WTC11 (cell line): ENCODE results near the gene UCP3. TPM values are rescaled to one million over a fixed set of nuclear protein-coding genes. Genes with fewer than 3 reads are reported as not detected.

Source experiments
- ATAC-seq: fragments of 200-7000 bp; cut with Tn5 transposase; 2 replicates; pipeline ENCODE4 v1.10.0; 2021; ENCODE audit warnings: mild to moderate bottlenecking, moderate library complexity
- CTCF ChIA-PET: fragments of 300-600 bp; sonication (Branson Sonifier 250); formaldehyde crosslinking; loops from one replicate; lab custom pipeline; 2021; ENCODE audit warnings: antibody characterized with exemption; lab: Charles Lee
- POLR2A ChIA-PET: fragments of 350-600 bp; sonication (Branson Sonifier 250); formaldehyde crosslinking; loops from one replicate; lab custom pipeline; 2021; ENCODE audit warnings: antibody characterized with exemption; lab: Charles Lee
- DNase-seq: peaks from one replicate; pipeline ENCODE4 v3.0.0; 2021; ENCODE audit warnings: low spot score
- H3K27ac Mint-ChIP-seq: 2 replicates; pipeline ENCODE4 v1.8.0; 2021; ENCODE audit warnings: mixed read lengths
- H3K27me3 Mint-ChIP-seq: 2 replicates; pipeline ENCODE4 v1.8.0; 2021; ENCODE audit warnings: low read depth, mild to moderate bottlenecking, moderate library complexity, mixed read lengths
- H3K36me3 Mint-ChIP-seq: 2 replicates; pipeline ENCODE4 v1.8.0; 2021; ENCODE audit warnings: mixed read lengths
- H3K4me1 Mint-ChIP-seq: 2 replicates; pipeline ENCODE4 v1.8.0; 2022; ENCODE audit warnings: mixed read lengths
- H3K4me3 Mint-ChIP-seq: 2 replicates; pipeline ENCODE4 v1.8.0; 2021; ENCODE audit warnings: mild to moderate bottlenecking, moderate library complexity, mixed read lengths
- H3K9me3 Mint-ChIP-seq: 2 replicates; pipeline ENCODE4 v1.8.0; 2021; ENCODE audit warnings: mixed read lengths
- CBFB ChIP-seq: sonication (generic); formaldehyde crosslinking; IDR thresholded peaks from 2 replicates; pipeline ENCODE4 v1.8.1; 2022; ENCODE audit warnings: mild to moderate bottlenecking, low read depth, missing genetic modification reagents
- ETV6 ChIP-seq: sonication (generic); formaldehyde crosslinking; IDR thresholded peaks from 2 replicates; pipeline ENCODE4 v1.8.1; 2022; ENCODE audit warnings: mild to moderate bottlenecking, missing genetic modification reagents
- FOXP1 ChIP-seq: sonication (generic); formaldehyde crosslinking; IDR thresholded peaks from 2 replicates; pipeline ENCODE4 v1.8.0; 2022; ENCODE audit warnings: missing genetic modification reagents, mild to moderate bottlenecking, moderate library complexity, borderline replicate concordance
- GABPB1 ChIP-seq: sonication (generic); formaldehyde crosslinking; IDR thresholded peaks from 2 replicates; pipeline ENCODE4 v1.8.1; 2023; ENCODE audit warnings: mild to moderate bottlenecking, missing genetic modification reagents
- JUN ChIP-seq: sonication (generic); formaldehyde crosslinking; IDR thresholded peaks from 2 replicates; pipeline ENCODE4 v1.8.0; 2023; ENCODE audit warnings: mild to moderate bottlenecking, missing genetic modification reagents
- MXD4 ChIP-seq: fragments of 250-450 bp; sonication (Bioruptor Pico); IDR thresholded peaks from 2 replicates; pipeline ENCODE4 v1.8.0; 2021; ENCODE audit warnings: mild to moderate bottlenecking, moderate library complexity, borderline replicate concordance
- NFE2L1 ChIP-seq: sonication (generic); formaldehyde crosslinking; IDR thresholded peaks from 2 replicates; pipeline ENCODE4 v1.8.1; 2023; ENCODE audit warnings: missing genetic modification reagents
- NFYB ChIP-seq: sonication (generic); formaldehyde crosslinking; conservative IDR thresholded peaks from 2 replicates; pipeline ENCODE4 v1.8.0; 2022; ENCODE audit warnings: low read depth, missing genetic modification reagents
- NR3C1 ChIP-seq: sonication (generic); formaldehyde crosslinking; conservative IDR thresholded peaks from 2 replicates; pipeline ENCODE4 v1.8.1; 2023; ENCODE audit warnings: low read depth, mild to moderate bottlenecking, missing genetic modification reagents
- RELA ChIP-seq: sonication (generic); formaldehyde crosslinking; IDR thresholded peaks from 2 replicates; pipeline ENCODE4 v1.8.1; 2022; ENCODE audit warnings: missing genetic modification reagents, mild to moderate bottlenecking, borderline replicate concordance
- SMAD3 ChIP-seq: sonication (generic); formaldehyde crosslinking; IDR thresholded peaks from 2 replicates; pipeline ENCODE4 v1.8.0; 2022; ENCODE audit warnings: missing genetic modification reagents, mild to moderate bottlenecking, borderline replicate concordance
- TCF7 ChIP-seq: sonication (generic); formaldehyde crosslinking; IDR thresholded peaks from 2 replicates; pipeline ENCODE4 v1.8.0; 2022; ENCODE audit warnings: mild to moderate bottlenecking, low read depth, missing genetic modification reagents, moderate library complexity
- ZNF138 ChIP-seq: sonication (generic); formaldehyde crosslinking; conservative IDR thresholded peaks from 2 replicates; pipeline ENCODE4 v1.8.1; 2022; ENCODE audit warnings: mild to moderate bottlenecking, moderate library complexity, missing genetic modification reagents
- total RNA-seq: library from RNA; stranded (reverse); gene quantifications from 3 replicates; pipeline ENCODE4 v1.2.3, GENCODE V29; 2021
- TF ChIP-seq, protein P1 (sequence below): sonication (generic); formaldehyde crosslinking; IDR thresholded peaks from 2 replicates; pipeline ENCODE4 v1.8.1; 2023; ENCODE audit warnings: mild to moderate bottlenecking, missing genetic modification reagents
- TF ChIP-seq, protein P2 (sequence below): sonication (generic); formaldehyde crosslinking; IDR thresholded peaks from 2 replicates; pipeline ENCODE4 v1.8.1; 2022; ENCODE audit warnings: low read depth, mild to moderate bottlenecking, moderate library complexity, missing genetic modification reagents, borderline replicate concordance
- TF ChIP-seq, protein P3 (sequence below): sonication (generic); formaldehyde crosslinking; IDR thresholded peaks from 2 replicates; pipeline ENCODE4 v1.8.1; 2022; ENCODE audit warnings: mild to moderate bottlenecking, missing genetic modification reagents, moderate library complexity, borderline replicate concordance
- TF ChIP-seq, protein P4 (sequence below): sonication (generic); formaldehyde crosslinking; IDR thresholded peaks from 2 replicates; pipeline ENCODE4 v1.8.0; 2023; ENCODE audit warnings: missing genetic modification reagents, mild to moderate bottlenecking, borderline replicate concordance
- TF ChIP-seq, protein P5 (sequence below): fragments of 250-450 bp; sonication (Bioruptor Pico); IDR thresholded peaks from 2 replicates; pipeline ENCODE4 v1.9.0; 2021; ENCODE audit warnings: mild to moderate bottlenecking
- TF ChIP-seq, protein P6 (sequence below): sonication (generic); formaldehyde crosslinking; IDR thresholded peaks from 2 replicates; pipeline ENCODE4 v1.8.0; 2022; ENCODE audit warnings: mild to moderate bottlenecking, missing genetic modification reagents

UCP3 gene
- total RNA-seq, 1 experiment from 2014 or later = 0.55 TPM

DNA sequence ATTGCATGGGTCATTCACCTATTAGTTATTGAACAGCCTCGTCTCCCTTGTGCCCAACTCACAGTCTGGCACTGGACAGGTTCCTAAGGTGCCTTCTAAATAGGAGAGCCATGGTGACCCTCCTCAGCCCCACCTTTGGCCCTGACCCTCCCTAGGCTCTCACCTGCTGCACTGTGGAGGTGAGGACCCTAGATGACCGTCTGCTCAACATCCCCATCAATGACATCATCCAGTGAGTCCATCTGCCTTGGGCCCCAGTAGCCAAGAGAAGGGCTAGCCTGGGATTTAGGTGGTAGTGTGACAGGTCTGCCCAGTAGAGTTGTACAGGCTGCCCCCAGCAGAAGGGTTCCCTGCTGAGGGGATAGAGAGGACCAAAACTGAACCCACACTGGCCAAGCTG is 39.8 kb downstream of the UCP3 start:
- DNase-seq (no peak), ATAC-seq (no peak)
- Mint-ChIP-seq H3K4me3 (no peak overlapping the region), H3K27ac (no peak overlapping the region), H3K9me3 (no peaks in the 10 kb centered on the region), H3K36me3 (peaks cover 4% of the 10 kb centered on the region; the same call in 1 of the 2 replicates), H3K4me1 (peaks cover 11% of the 10 kb centered on the region), H3K27me3 (peaks cover 17% of the 10 kb centered on the region)
- POLR2A ChIA-PET = interaction anchor here (2.1 kb wide), 1 partner anchor 13 kb away, joined by 6 read pairs; the partner anchor contains the start of gene UCP2
- no peak for TF ChIP-seq CBFB (CRISPR knock-in tag)
- no peak for TF ChIP-seq MXD4 (CRISPR knock-in tag)
- no peak for TF ChIP-seq ETV6 (CRISPR knock-in tag)
- TF ChIP-seq, protein P1, sequence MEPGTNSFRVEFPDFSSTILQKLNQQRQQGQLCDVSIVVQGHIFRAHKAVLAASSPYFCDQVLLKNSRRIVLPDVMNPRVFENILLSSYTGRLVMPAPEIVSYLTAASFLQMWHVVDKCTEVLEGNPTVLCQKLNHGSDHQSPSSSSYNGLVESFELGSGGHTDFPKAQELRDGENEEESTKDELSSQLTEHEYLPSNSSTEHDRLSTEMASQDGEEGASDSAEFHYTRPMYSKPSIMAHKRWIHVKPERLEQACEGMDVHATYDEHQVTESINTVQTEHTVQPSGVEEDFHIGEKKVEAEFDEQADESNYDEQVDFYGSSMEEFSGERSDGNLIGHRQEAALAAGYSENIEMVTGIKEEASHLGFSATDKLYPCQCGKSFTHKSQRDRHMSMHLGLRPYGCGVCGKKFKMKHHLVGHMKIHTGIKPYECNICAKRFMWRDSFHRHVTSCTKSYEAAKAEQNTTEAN (CRISPR knock-in tag) = no peak
- no peak for TF ChIP-seq TCF7 (CRISPR knock-in tag)
- no peak for TF ChIP-seq NFYB (CRISPR knock-in tag)
- TF ChIP-seq, protein P2, sequence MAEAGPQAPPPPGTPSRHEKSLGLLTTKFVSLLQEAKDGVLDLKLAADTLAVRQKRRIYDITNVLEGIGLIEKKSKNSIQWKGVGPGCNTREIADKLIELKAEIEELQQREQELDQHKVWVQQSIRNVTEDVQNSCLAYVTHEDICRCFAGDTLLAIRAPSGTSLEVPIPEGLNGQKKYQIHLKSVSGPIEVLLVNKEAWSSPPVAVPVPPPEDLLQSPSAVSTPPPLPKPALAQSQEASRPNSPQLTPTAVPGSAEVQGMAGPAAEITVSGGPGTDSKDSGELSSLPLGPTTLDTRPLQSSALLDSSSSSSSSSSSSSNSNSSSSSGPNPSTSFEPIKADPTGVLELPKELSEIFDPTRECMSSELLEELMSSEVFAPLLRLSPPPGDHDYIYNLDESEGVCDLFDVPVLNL = no peak
- TF ChIP-seq FOXP1 (CRISPR knock-in tag) = no peak
- TF ChIP-seq SMAD3 = no peak
- TF ChIP-seq RELA (CRISPR knock-in tag) = no peak
- TF ChIP-seq, protein P3, sequence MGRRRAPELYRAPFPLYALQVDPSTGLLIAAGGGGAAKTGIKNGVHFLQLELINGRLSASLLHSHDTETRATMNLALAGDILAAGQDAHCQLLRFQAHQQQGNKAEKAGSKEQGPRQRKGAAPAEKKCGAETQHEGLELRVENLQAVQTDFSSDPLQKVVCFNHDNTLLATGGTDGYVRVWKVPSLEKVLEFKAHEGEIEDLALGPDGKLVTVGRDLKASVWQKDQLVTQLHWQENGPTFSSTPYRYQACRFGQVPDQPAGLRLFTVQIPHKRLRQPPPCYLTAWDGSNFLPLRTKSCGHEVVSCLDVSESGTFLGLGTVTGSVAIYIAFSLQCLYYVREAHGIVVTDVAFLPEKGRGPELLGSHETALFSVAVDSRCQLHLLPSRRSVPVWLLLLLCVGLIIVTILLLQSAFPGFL (CRISPR knock-in tag) = no peak
- TF ChIP-seq, protein P4, sequence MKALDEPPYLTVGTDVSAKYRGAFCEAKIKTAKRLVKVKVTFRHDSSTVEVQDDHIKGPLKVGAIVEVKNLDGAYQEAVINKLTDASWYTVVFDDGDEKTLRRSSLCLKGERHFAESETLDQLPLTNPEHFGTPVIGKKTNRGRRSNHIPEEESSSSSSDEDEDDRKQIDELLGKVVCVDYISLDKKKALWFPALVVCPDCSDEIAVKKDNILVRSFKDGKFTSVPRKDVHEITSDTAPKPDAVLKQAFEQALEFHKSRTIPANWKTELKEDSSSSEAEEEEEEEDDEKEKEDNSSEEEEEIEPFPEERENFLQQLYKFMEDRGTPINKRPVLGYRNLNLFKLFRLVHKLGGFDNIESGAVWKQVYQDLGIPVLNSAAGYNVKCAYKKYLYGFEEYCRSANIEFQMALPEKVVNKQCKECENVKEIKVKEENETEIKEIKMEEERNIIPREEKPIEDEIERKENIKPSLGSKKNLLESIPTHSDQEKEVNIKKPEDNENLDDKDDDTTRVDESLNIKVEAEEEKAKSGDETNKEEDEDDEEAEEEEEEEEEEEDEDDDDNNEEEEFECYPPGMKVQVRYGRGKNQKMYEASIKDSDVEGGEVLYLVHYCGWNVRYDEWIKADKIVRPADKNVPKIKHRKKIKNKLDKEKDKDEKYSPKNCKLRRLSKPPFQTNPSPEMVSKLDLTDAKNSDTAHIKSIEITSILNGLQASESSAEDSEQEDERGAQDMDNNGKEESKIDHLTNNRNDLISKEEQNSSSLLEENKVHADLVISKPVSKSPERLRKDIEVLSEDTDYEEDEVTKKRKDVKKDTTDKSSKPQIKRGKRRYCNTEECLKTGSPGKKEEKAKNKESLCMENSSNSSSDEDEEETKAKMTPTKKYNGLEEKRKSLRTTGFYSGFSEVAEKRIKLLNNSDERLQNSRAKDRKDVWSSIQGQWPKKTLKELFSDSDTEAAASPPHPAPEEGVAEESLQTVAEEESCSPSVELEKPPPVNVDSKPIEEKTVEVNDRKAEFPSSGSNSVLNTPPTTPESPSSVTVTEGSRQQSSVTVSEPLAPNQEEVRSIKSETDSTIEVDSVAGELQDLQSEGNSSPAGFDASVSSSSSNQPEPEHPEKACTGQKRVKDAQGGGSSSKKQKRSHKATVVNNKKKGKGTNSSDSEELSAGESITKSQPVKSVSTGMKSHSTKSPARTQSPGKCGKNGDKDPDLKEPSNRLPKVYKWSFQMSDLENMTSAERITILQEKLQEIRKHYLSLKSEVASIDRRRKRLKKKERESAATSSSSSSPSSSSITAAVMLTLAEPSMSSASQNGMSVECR (CRISPR knock-in tag) = no peak
- TF ChIP-seq JUN = no peak
- TF ChIP-seq, protein P5, sequence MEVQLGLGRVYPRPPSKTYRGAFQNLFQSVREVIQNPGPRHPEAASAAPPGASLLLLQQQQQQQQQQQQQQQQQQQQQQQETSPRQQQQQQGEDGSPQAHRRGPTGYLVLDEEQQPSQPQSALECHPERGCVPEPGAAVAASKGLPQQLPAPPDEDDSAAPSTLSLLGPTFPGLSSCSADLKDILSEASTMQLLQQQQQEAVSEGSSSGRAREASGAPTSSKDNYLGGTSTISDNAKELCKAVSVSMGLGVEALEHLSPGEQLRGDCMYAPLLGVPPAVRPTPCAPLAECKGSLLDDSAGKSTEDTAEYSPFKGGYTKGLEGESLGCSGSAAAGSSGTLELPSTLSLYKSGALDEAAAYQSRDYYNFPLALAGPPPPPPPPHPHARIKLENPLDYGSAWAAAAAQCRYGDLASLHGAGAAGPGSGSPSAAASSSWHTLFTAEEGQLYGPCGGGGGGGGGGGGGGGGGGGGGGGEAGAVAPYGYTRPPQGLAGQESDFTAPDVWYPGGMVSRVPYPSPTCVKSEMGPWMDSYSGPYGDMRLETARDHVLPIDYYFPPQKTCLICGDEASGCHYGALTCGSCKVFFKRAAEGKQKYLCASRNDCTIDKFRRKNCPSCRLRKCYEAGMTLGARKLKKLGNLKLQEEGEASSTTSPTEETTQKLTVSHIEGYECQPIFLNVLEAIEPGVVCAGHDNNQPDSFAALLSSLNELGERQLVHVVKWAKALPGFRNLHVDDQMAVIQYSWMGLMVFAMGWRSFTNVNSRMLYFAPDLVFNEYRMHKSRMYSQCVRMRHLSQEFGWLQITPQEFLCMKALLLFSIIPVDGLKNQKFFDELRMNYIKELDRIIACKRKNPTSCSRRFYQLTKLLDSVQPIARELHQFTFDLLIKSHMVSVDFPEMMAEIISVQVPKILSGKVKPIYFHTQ = no peak
- no peak for TF ChIP-seq NFE2L1
- TF ChIP-seq GABPB1 (CRISPR knock-in tag) = no peak
- no peak for TF ChIP-seq ZNF138
- TF ChIP-seq, protein P6, sequence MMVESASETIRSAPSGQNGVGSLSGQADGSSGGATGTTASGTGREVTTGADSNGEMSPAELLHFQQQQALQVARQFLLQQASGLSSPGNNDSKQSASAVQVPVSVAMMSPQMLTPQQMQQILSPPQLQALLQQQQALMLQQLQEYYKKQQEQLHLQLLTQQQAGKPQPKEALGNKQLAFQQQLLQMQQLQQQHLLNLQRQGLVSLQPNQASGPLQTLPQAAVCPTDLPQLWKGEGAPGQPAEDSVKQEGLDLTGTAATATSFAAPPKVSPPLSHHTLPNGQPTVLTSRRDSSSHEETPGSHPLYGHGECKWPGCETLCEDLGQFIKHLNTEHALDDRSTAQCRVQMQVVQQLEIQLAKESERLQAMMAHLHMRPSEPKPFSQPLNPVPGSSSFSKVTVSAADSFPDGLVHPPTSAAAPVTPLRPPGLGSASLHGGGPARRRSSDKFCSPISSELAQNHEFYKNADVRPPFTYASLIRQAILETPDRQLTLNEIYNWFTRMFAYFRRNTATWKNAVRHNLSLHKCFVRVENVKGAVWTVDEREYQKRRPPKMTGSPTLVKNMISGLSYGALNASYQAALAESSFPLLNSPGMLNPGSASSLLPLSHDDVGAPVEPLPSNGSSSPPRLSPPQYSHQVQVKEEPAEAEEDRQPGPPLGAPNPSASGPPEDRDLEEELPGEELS = no peak
- no peak for TF ChIP-seq NR3C1 (CRISPR knock-in tag)
- CTCF ChIA-PET = no interaction called here
